Tibial nerve (tissue), 3 donors: Measurements from ENCODE around the gene SCRN2.

Experiments
- CTCF ChIP-seq, 5 experiments: fragments of 200-600 bp in 3 of 5; fragments of 450-650 bp in 2 of 5; sonication (generic) in 3 of 5; IDR thresholded peaks; one replicate each; pipeline ENCODE4 v1.5.1; 2016 to 2019; ENCODE audit warnings: antibody characterized with exemption in 5 of 5, mild to moderate bottlenecking in 3 of 5, moderate library complexity in 2 of 5
- POLR2A ChIP-seq, 2 donors: fragments of 450-650 bp; IDR thresholded peaks; one replicate each; pipeline ENCODE4 v1.6.1; 2017; ENCODE audit warnings: antibody characterized with exemption in 2 of 2, mild to moderate bottlenecking in 2 of 2, moderate library complexity in 2 of 2

- TF ChIP-seq POLR2A (IDR thresholded peaks at IDR 0.05) (no peak), CTCF (IDR thresholded peaks at IDR 0.05) (no peak)
Measured at GRCh38 chr17:47792979-47793378, 48.1 kb downstream of the SCRN2 start.
